Keratinocyte (primary cell): ENCODE results near the gene ZNF638. TPM values are rescaled to one million over a fixed set of nuclear protein-coding genes. Genes with fewer than 3 reads are reported as not detected.

Experiments
- DNase-seq: peaks from one replicate; pipeline ENCODE4 v3.0.0-alpha.2; 2011; ENCODE audit warnings: low read depth, missing footprints, low spot score
- FAIRE-seq: peaks from 2 replicates; lab custom pipeline; 2011; peaks lifted over from hg19 to GRCh38; lab: Jason Lieb, UNC
- H2AFZ ChIP-seq: 2 replicates; pipeline ENCODE4 v1.6.0; 2012; ENCODE audit warnings: low read length, control low read depth, inconsistent platforms; ENCODE audit not compliant: control insufficient read depth
- H3K27ac ChIP-seq: 2 replicates; pipeline ENCODE4 v1.5.1; 2011; ENCODE audit warnings: low read length; ENCODE audit not compliant: control insufficient read depth, insufficient read depth
- H3K27me3 ChIP-seq: 3 replicates; pipeline ENCODE4 v1.6.0; 2011; ENCODE audit warnings: low read length; ENCODE audit not compliant: control insufficient read depth, insufficient read depth; ENCODE audit errors: extremely low read depth
- H3K36me3 ChIP-seq, 2 experiments: 2 replicates in 1 of 2; 3 replicates in 1 of 2; pipeline ENCODE4 v1.5.1; 2011; ENCODE audit warnings: low read length in 2 of 2, mild to moderate bottlenecking in 1 of 2; ENCODE audit not compliant: control insufficient read depth in 2 of 2, insufficient read depth in 2 of 2; ENCODE audit errors: extremely low read depth in 1 of 2
- H3K4me1 ChIP-seq: 3 replicates; pipeline ENCODE4 v1.5.1; 2011; ENCODE audit warnings: low read length; ENCODE audit not compliant: control insufficient read depth, insufficient read depth; ENCODE audit errors: extremely low read depth
- H3K4me2 ChIP-seq: 3 replicates; pipeline ENCODE4 v1.6.0; 2011; ENCODE audit warnings: low read depth, low read length; ENCODE audit not compliant: control insufficient read depth, insufficient read depth; ENCODE audit errors: extremely low read depth
- H3K4me3 ChIP-seq, 3 experiments: fragments of 200-600 bp in 1 of 3; sonication (generic) in 1 of 3; 2 replicates in 2 of 3; 3 replicates in 1 of 3; pipeline ENCODE4 v1.5.1; 2011 to 2016; ENCODE audit warnings: low read length in 3 of 3, mild to moderate bottlenecking in 3 of 3, control low read depth in 2 of 3, inconsistent platforms in 1 of 3, low read depth in 1 of 3, mixed read lengths in 1 of 3, mixed run types in 1 of 3, moderate library complexity in 1 of 3; ENCODE audit not compliant: control insufficient read depth in 2 of 3, insufficient read depth in 2 of 3; ENCODE audit errors: extremely low read depth in 1 of 3
- H3K79me2 ChIP-seq: 2 replicates; pipeline ENCODE4 v1.6.0; 2012; ENCODE audit warnings: low read length; ENCODE audit not compliant: control insufficient read depth, insufficient read depth
- H3K9ac ChIP-seq: 3 replicates; pipeline ENCODE4 v1.6.0; 2011; ENCODE audit warnings: low read length; ENCODE audit not compliant: control insufficient read depth, insufficient read depth; ENCODE audit errors: extremely low read depth
- H3K9me1 ChIP-seq: 3 replicates; pipeline ENCODE4 v1.6.0; 2011; ENCODE audit warnings: low read length; ENCODE audit not compliant: control insufficient read depth, insufficient read depth; ENCODE audit errors: extremely low read depth
- H3K9me3 ChIP-seq: 2 replicates; pipeline ENCODE4 v1.5.1; 2012; ENCODE audit warnings: low read depth, low read length; ENCODE audit not compliant: control insufficient read depth
- H4K20me1 ChIP-seq: 3 replicates; pipeline ENCODE4 v1.6.0; 2011; ENCODE audit warnings: low read length; ENCODE audit not compliant: control insufficient read depth, insufficient read depth; ENCODE audit errors: extremely low read depth
- EZH2 ChIP-seq: IDR thresholded peaks from one replicate; pipeline ENCODE4 v1.6.1; 2012; ENCODE audit warnings: inconsistent platforms, mild to moderate bottlenecking, low read length, moderate library complexity
- dilution Hi-C: fragments of 300-500 bp; cut with MboI; formaldehyde crosslinking; loops from one replicate; pipeline ENCODE4 v1.7.0; 2020; ENCODE audit warnings: low sequenced_read_pairs; ENCODE audit not compliant: extremely low pct_ligation_motif_present
- polyA plus RNA-seq, 5 experiments: library from polyadenylated mRNA; depleted of rRNA in 3 of 5; stranded (reverse) in 3 of 5; stranded (forward) in 1 of 5; unstranded in 1 of 5; fragments of >200 nt; gene quantifications; 1 replicate in 1 of 5; 2 replicates in 3 of 5; 3 replicates in 1 of 5; pipeline versions ENCODE4 v1.2.1 to v1.2.3, GENCODE V29; 2011 to 2012; ENCODE audit warnings: missing spikeins in 2 of 5, low read depth in 1 of 5, low replicate concordance in 1 of 5
- TF ChIP-seq, protein P1 (sequence below), 3 experiments: IDR thresholded peaks in 1 of 3; conservative IDR thresholded peaks in 1 of 3; optimal IDR thresholded peaks in 1 of 3; 2 replicates in 2 of 3; 3 replicates in 1 of 3; pipeline versions ENCODE3 to v1.5.1; 2011; ENCODE audit warnings: low read length in 3 of 3, mild to moderate bottlenecking in 3 of 3, moderate library complexity in 2 of 3, control low read depth in 1 of 3, inconsistent platforms in 1 of 3; ENCODE audit not compliant: insufficient read depth in 2 of 3; ENCODE audit errors: extremely low read depth in 1 of 3

Gene ZNF638
- polyA plus RNA-seq, 1 donor (not counting 4 experiments of a cell fraction or from before 2014, with no cell fraction given) = 66.5 TPM

GRCh38 chr2:71292159-71292558 is 39.4 kb upstream of the ZNF638 start:
- H3K27ac ChIP-seq = no peak overlapping the region
- H3K9ac ChIP-seq = no peak overlapping the region
- TF ChIP-seq, protein P1, sequence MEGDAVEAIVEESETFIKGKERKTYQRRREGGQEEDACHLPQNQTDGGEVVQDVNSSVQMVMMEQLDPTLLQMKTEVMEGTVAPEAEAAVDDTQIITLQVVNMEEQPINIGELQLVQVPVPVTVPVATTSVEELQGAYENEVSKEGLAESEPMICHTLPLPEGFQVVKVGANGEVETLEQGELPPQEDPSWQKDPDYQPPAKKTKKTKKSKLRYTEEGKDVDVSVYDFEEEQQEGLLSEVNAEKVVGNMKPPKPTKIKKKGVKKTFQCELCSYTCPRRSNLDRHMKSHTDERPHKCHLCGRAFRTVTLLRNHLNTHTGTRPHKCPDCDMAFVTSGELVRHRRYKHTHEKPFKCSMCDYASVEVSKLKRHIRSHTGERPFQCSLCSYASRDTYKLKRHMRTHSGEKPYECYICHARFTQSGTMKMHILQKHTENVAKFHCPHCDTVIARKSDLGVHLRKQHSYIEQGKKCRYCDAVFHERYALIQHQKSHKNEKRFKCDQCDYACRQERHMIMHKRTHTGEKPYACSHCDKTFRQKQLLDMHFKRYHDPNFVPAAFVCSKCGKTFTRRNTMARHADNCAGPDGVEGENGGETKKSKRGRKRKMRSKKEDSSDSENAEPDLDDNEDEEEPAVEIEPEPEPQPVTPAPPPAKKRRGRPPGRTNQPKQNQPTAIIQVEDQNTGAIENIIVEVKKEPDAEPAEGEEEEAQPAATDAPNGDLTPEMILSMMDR (optimal IDR thresholded peaks at IDR 0.05 in 1 of 3, IDR thresholded peaks at IDR 0.05 in 1 of 3, conservative IDR thresholded peaks at IDR 0.05 in 1 of 3; ENCODE audit: extremely low read depth in 1 of 3, insufficient read depth in 2 of 3, low read length in 3 of 3) = no peak
- TF ChIP-seq EZH2 = no peak
- H2AFZ ChIP-seq = no peak overlapping the region
- H3K36me3 ChIP-seq = no peaks in the 10 kb centered on the region
- H3K4me2 ChIP-seq = no peak overlapping the region
- H3K9me3 ChIP-seq = no peaks in the 10 kb centered on the region
- no peaks in the 10 kb centered on the region for H3K27me3 ChIP-seq
- dilution Hi-C loops = loop anchor here (10.0 kb wide), 1 partner anchor 67 kb away; the partner anchor contains the start of gene PAIP2B
- H3K9me1 ChIP-seq = no peaks in the 10 kb centered on the region
- H3K79me2 ChIP-seq = no peaks in the 10 kb centered on the region
- H3K4me3 ChIP-seq = no peak overlapping the region
- no peak for FAIRE-seq
- no peaks in the 10 kb centered on the region for H4K20me1 ChIP-seq
- DNase-seq = no peak
- H3K4me1 ChIP-seq = no peaks in the 10 kb centered on the region

GRCh38 chr2:71298914-71299313 is 32.7 kb upstream of the ZNF638 start:
- H3K9ac ChIP-seq = no peak overlapping the region
- no peaks in the 10 kb centered on the region for H3K36me3 ChIP-seq
- H3K4me1 ChIP-seq = peaks cover 6% of the 10 kb centered on the region
- no peaks in the 10 kb centered on the region for H3K27me3 ChIP-seq
- H3K79me2 ChIP-seq = no peaks in the 10 kb centered on the region
- FAIRE-seq = no peak
- H3K9me1 ChIP-seq = no peaks in the 10 kb centered on the region
- H3K27ac ChIP-seq = no peak overlapping the region
- no peak overlapping the region for H2AFZ ChIP-seq
- no peaks in the 10 kb centered on the region for H3K9me3 ChIP-seq
- no peaks in the 10 kb centered on the region for H4K20me1 ChIP-seq
- no peak for DNase-seq
- no peak overlapping the region for H3K4me2 ChIP-seq
- no peak for TF ChIP-seq EZH2
- TF ChIP-seq, protein P1 (optimal IDR thresholded peaks at IDR 0.05 in 1 of 3, IDR thresholded peaks at IDR 0.05 in 1 of 3, conservative IDR thresholded peaks at IDR 0.05 in 1 of 3; ENCODE audit: extremely low read depth in 1 of 3, insufficient read depth in 2 of 3, low read length in 3 of 3) = no peak
- no peak overlapping the region for H3K4me3 ChIP-seq
- dilution Hi-C loops = loop anchor here (10.0 kb wide), 1 partner anchor 74 kb away; the partner anchor contains the start of gene PAIP2B
